IMR-90 (cell line): ENCODE measurements around the gene CTNNBIP1. TPM values are rescaled to one million over a fixed set of nuclear protein-coding genes. Genes with fewer than 3 reads are reported as not detected.

Experiments used
- ATAC-seq: fragments of 200-7000 bp; cut with Tn5 transposase; 2 replicates; pipeline ENCODE4 v1.9.1; 2020; ENCODE audit warnings: low read depth, mild to moderate bottlenecking, moderate library complexity
- BruUV-seq: library from RNA; stranded (reverse); fragments of 400-500 nt; replicated peaks from 2 replicates; lab custom pipeline; 2021; lab: Mats Ljungman, UMichigan
- CTCF ChIA-PET: fragments of 300-600 bp; formaldehyde crosslinking; extraction: SDS; loops from one replicate; lab custom pipeline; 2021; ENCODE audit warnings: antibody characterized with exemption; lab: Yijun Ruan, JAX
- POLR2A ChIA-PET: fragments of 300-600 bp; sonication (Branson Sonifier 250); formaldehyde crosslinking; loops from one replicate; lab custom pipeline; 2022; ENCODE audit warnings: antibody characterized with exemption; ENCODE audit not compliant: unreplicated experiment; lab: Charles Lee
- DNase-seq: peaks from one replicate; pipeline ENCODE4 v3.0.0; 2013
- H2AFZ ChIP-seq: replicated peaks from 2 replicates; pipeline ENCODE3; 2013; ENCODE audit warnings: low read length, mild to moderate bottlenecking; ENCODE audit not compliant: poor library complexity
- H2AK5ac ChIP-seq: 2 replicates; pipeline ENCODE4 v1.6.1; 2013; ENCODE audit warnings: low read depth, low read length, inconsistent platforms
- H2AK9ac ChIP-seq: replicated peaks from 2 replicates; pipeline ENCODE3; 2013; ENCODE audit warnings: mild to moderate bottlenecking, low read depth, low read length, moderate library complexity; ENCODE audit not compliant: poor library complexity
- H2BK120ac ChIP-seq: 2 replicates; pipeline ENCODE4 v1.6.1; 2013; ENCODE audit warnings: low read depth, low read length, inconsistent platforms
- H2BK15ac ChIP-seq: 3 replicates; pipeline ENCODE4 v1.6.1; 2013; ENCODE audit warnings: low read depth, low read length, inconsistent platforms
- H2BK20ac ChIP-seq: 2 replicates; pipeline ENCODE4 v1.6.1; 2013; ENCODE audit warnings: low read depth, mild to moderate bottlenecking, inconsistent platforms, low read length, moderate library complexity
- H2BK5ac ChIP-seq: 2 replicates; pipeline ENCODE4 v1.6.1; 2013; ENCODE audit warnings: mild to moderate bottlenecking, low read depth, low read length, inconsistent platforms; ENCODE audit not compliant: poor library complexity, severe bottlenecking
- H3K14ac ChIP-seq: replicated peaks from 2 replicates; pipeline ENCODE4 v1.6.1; 2013; ENCODE audit warnings: low read depth, low read length, inconsistent platforms
- H3K18ac ChIP-seq: 2 replicates; pipeline ENCODE4 v1.6.1; 2013; ENCODE audit warnings: low read depth, low read length, control low read depth
- H3K23ac ChIP-seq: 2 replicates; pipeline ENCODE4 v1.6.1; 2013; ENCODE audit warnings: low read depth, low read length, inconsistent platforms
- H3K27ac ChIP-seq: 2 replicates; pipeline ENCODE4 v1.5.1; 2013; ENCODE audit warnings: mild to moderate bottlenecking, control low read depth, low read length; ENCODE audit not compliant: insufficient read depth
- H3K27me3 ChIP-seq: 2 replicates; pipeline ENCODE4 v1.6.1; 2013; ENCODE audit warnings: low read length; ENCODE audit not compliant: control insufficient read depth, insufficient read depth
- H3K36me3 ChIP-seq: 2 replicates; pipeline ENCODE4 v1.6.1; 2013; ENCODE audit warnings: low read length, mixed read lengths; ENCODE audit not compliant: control insufficient read depth, insufficient read depth
- H3K4ac ChIP-seq: 2 replicates; pipeline ENCODE4 v1.6.1; 2013; ENCODE audit warnings: low read depth, low read length, inconsistent platforms
- H3K4me1 ChIP-seq: 2 replicates; pipeline ENCODE4 v1.6.1; 2013; ENCODE audit warnings: low read length, mixed read lengths; ENCODE audit not compliant: control insufficient read depth, insufficient read depth
- H3K4me2 ChIP-seq: 2 replicates; pipeline ENCODE4 v1.6.1; 2013; ENCODE audit warnings: low read depth, mild to moderate bottlenecking, control low read depth, low read length, moderate library complexity
- H3K4me3 ChIP-seq: 2 replicates; pipeline ENCODE4 v1.5.1; 2013; ENCODE audit warnings: low read depth, mild to moderate bottlenecking, control low read depth, low read length, moderate library complexity; ENCODE audit not compliant: insufficient read depth
- H3K56ac ChIP-seq: 2 replicates; pipeline ENCODE4 v1.6.1; 2013; ENCODE audit warnings: low read length, inconsistent platforms; ENCODE audit not compliant: insufficient read depth; ENCODE audit errors: extremely low read depth
- H3K79me1 ChIP-seq, 2 experiments: 2 replicates each; pipeline ENCODE4 v1.6.1; 2013; ENCODE audit warnings: low read length in 2 of 2, inconsistent platforms in 1 of 2, low read depth in 1 of 2
- H3K9ac ChIP-seq: 2 replicates; pipeline ENCODE4 v1.6.1; 2013; ENCODE audit warnings: low read depth, low read length, control low read depth
- H3K9me1 ChIP-seq: 2 replicates; pipeline ENCODE4 v1.6.1; 2013; ENCODE audit warnings: low read length, inconsistent platforms; ENCODE audit not compliant: insufficient read depth
- H3K9me3 ChIP-seq: 2 replicates; pipeline ENCODE4 v1.6.1; 2013; ENCODE audit warnings: low read length; ENCODE audit not compliant: control insufficient read depth, insufficient read depth
- H4K20me1 ChIP-seq: 2 replicates; pipeline ENCODE4 v1.6.1; 2013; ENCODE audit warnings: low read length, inconsistent platforms; ENCODE audit not compliant: insufficient read depth
- H4K5ac ChIP-seq: 2 replicates; pipeline ENCODE4 v1.6.1; 2013; ENCODE audit warnings: mild to moderate bottlenecking, low read depth, low read length, control low read depth
- H4K8ac ChIP-seq, 2 experiments: 2 replicates each; pipeline ENCODE4 v1.6.1; 2013; ENCODE audit warnings: low read depth in 2 of 2, low read length in 2 of 2, control low read depth in 1 of 2, inconsistent platforms in 1 of 2
- H4K91ac ChIP-seq: 2 replicates; pipeline ENCODE4 v1.6.1; 2013; ENCODE audit warnings: low read depth, low read length, inconsistent platforms; ENCODE audit not compliant: insufficient read depth
- BHLHE40 ChIP-seq: fragments of 150-350 bp; IDR thresholded peaks from 2 replicates; pipeline ENCODE4 v1.6.1; 2016; ENCODE audit warnings: mild to moderate bottlenecking, low read depth, low read length
- CEBPB ChIP-seq: IDR thresholded peaks from 2 replicates; pipeline ENCODE4 v1.6.1; 2012; ENCODE audit warnings: low read depth, low read length, improper control_type of control experiment
- CTCF ChIP-seq: conservative IDR thresholded peaks from 2 replicates; pipeline ENCODE4 v1.5.1; 2012; ENCODE audit warnings: mild to moderate bottlenecking, low read depth, low read length, improper control_type of control experiment
- ELK1 ChIP-seq: fragments of 150-350 bp; IDR thresholded peaks from 2 replicates; pipeline ENCODE4 v1.6.1; 2016; ENCODE audit warnings: low read depth, mild to moderate bottlenecking, low read length, moderate library complexity, borderline replicate concordance
- WGBS, 2 experiments: methylation state at CpG; one replicate each; pipeline versions ENCODE4 v1.1.5 to v1.1.7; 2013; ENCODE audit warnings: missing lambda C conversion rate in 2 of 2; ENCODE audit not compliant: insufficient read length in 1 of 2; ENCODE audit errors: extremely low coverage in 2 of 2; 5-methylcytosine and 5-hydroxymethylcytosine counted together
- dilution Hi-C: fragments of 300-500 bp; cut with HindIII; formaldehyde crosslinking; loops from one replicate; pipeline ENCODE4 v1.14.3; 2018; ENCODE audit warnings: low sequenced_read_pairs; ENCODE audit not compliant: unreplicated experiment
- in situ Hi-C: fragments of 300-500 bp; cut with MboI; formaldehyde crosslinking; loops from 3 replicates; pipeline ENCODE4 v1.14.3; 2019; ENCODE audit warnings: low sequenced_read_pairs, inconsistent platforms, mixed read lengths
- intact Hi-C: fragments of 100-400 bp; cut with micrococcal nuclease; formaldehyde crosslinking; loops from 2 replicates; pipeline ENCODE4 v1.10.0; 2022
- polyA plus RNA-seq, 3 experiments: library from polyadenylated mRNA; depleted of rRNA; stranded (reverse); fragments of >200 nt; gene quantifications; 2 replicates each; pipeline ENCODE4 v1.2.3, GENCODE V29; 2012; ENCODE audit warnings: low replicate concordance in 1 of 3
- total RNA-seq: library from RNA; depleted of rRNA; stranded (reverse); fragments of >200 nt; gene quantifications from 2 replicates; pipeline ENCODE4 v1.2.3, GENCODE V29; 2012

Gene CTNNBIP1
- total and polyA plus RNA-seq, 2 of the 4 experiments (the other 2 are of a cell fraction) = 24.7 to 28.5 TPM

GRCh38 chr1:9873992-9874391 lies 36.1 kb downstream of the CTNNBIP1 start:
- Histone ChIP-seq H3K36me3 (peaks cover 11% of the 10 kb centered on the region; the same call in 1 of the 2 replicates), H2BK5ac (no peak overlapping the region), H4K91ac (no peak overlapping the region), H2BK120ac (no peak overlapping the region), H3K27ac (no peak overlapping the region), H2BK15ac (no peak overlapping the region), H3K27me3 (no peaks in the 10 kb centered on the region), H4K20me1 (no peaks in the 10 kb centered on the region), H2AK5ac (no peak overlapping the region), H3K4me1 (peaks cover 5% of the 10 kb centered on the region), H2AFZ (no peak overlapping the region), H3K9me1 (0 out of 2 replicates have a peak, but pooled peaks cover 2% of the 10 kb centered on the region), H4K5ac (no peak overlapping the region), H3K18ac (no peak overlapping the region), H2AK9ac (no peak overlapping the region), H3K4me2 (no peak overlapping the region), H3K56ac (no peak overlapping the region), H3K4me3 (no peak overlapping the region), H3K23ac (no peak overlapping the region), H3K14ac (no peak overlapping the region), H4K8ac (no peak overlapping the region), H2BK20ac (no peak overlapping the region), H3K9me3 (no peaks in the 10 kb centered on the region), H3K79me1 (peaks cover 0 to 3% of the 10 kb centered on the region in 2 experiments; a peak in 2 of 4 replicates), H3K9ac (no peak overlapping the region), H3K4ac (no peak overlapping the region)
- ChIA-PET CTCF (no interaction called here), POLR2A (no interaction called here)
- WGBS, 2 experiments = 89% methylated on average over 3 of the region's 5 CpGs; no CpG with 5 or more reads in 1 of the 2 experiments
- in situ Hi-C loops = loop anchor here (5.0 kb wide), 1 partner anchor 68 kb away; the partner anchor contains the start of genes LZIC and NMNAT1
- DNase-seq (no peak), ATAC-seq (no peak)
- dilution Hi-C loops = no loop called here
- intact Hi-C loops = loop anchor here (2.0 kb wide), 2 partner anchors 279 to 555 kb away; no protein-coding TSS in a partner anchor
- TF ChIP-seq BHLHE40 (no peak), ELK1 (no peak), CTCF (no peak), CEBPB (no peak)
- no TSS peak for BruUV-seq
